Stimulated activated CD8-positive, alpha-beta memory T cell treated with anti-CD3 and anti-CD28 coated beads, Interleukin-2, amount 100 ng/mL, for 1 hour (primary cell): ENCODE results near the gene CCL11.
"Not testable (repeated sequence)": the region's sequence is repeated elsewhere in the genome, so short reads cannot be mapped to it uniquely, and the experiment has no call there.

ENCODE experiments used
- DNase-seq, 2 donors: peaks; one replicate each; pipeline ENCODE4 v3.0.0-alpha.2; 2020; ENCODE audit warnings: low read depth in 2 of 2

Gene CCL11

GRCh38 chr17:34307110-34307509, 21.6 kb downstream of the CCL11 start:
- no peak for DNase-seq

GRCh38 chr17:34308371-34308770, 22.8 kb downstream of the CCL11 start:
- no peak for DNase-seq

GRCh38 chr17:34311291-34311690, 25.7 kb downstream of the CCL11 start:
- DNase-seq = no peak

GRCh38 chr17:34312080-34312479, 26.5 kb downstream of the CCL11 start:
- no peak for DNase-seq

GRCh38 chr17:34313164-34313563, 27.6 kb downstream of the CCL11 start:
- no peak for DNase-seq

GRCh38 chr17:34314279-34314678, 28.7 kb downstream of the CCL11 start:
- DNase-seq = no peak

- DNase-seq = no peak
Observed at GRCh38 chr17:34318474-34318873, 32.9 kb downstream of the CCL11 start.

GRCh38 chr17:34319039-34319483, 33.5 kb downstream of the CCL11 start, which contains the start of gene CCL8:
Gene CCL8, plus strand, starts transcription at chr17:34319435. Its CDS starts 67 bp downstream, at chr17:34319502.
- DNase-seq = no peak

GRCh38 chr17:34321964-34322363, 36.4 kb downstream of the CCL11 start:
- DNase-seq = no peak

- not testable (repeated sequence) for DNase-seq
Observed at GRCh38 chr17:34327580-34327979, 42.0 kb downstream of the CCL11 start.

- DNase-seq = no peak
Observed at GRCh38 chr17:34337701-34338100, 52.2 kb downstream of the CCL11 start.
